Ramos (cell line): ENCODE results near the gene PEDS1.
"Not testable (repeated sequence)": the region's sequence is repeated elsewhere in the genome, so short reads cannot be mapped to it uniquely, and the experiment has no call there.

Source experiments
- in situ Hi-C: fragments of 300-500 bp; cut with MboI; formaldehyde crosslinking; loops from one replicate; pipeline ENCODE4 v1.14.3; 2022; ENCODE audit warnings: low sequenced_read_pairs; ENCODE audit not compliant: unreplicated experiment

PEDS1 gene

DNA sequence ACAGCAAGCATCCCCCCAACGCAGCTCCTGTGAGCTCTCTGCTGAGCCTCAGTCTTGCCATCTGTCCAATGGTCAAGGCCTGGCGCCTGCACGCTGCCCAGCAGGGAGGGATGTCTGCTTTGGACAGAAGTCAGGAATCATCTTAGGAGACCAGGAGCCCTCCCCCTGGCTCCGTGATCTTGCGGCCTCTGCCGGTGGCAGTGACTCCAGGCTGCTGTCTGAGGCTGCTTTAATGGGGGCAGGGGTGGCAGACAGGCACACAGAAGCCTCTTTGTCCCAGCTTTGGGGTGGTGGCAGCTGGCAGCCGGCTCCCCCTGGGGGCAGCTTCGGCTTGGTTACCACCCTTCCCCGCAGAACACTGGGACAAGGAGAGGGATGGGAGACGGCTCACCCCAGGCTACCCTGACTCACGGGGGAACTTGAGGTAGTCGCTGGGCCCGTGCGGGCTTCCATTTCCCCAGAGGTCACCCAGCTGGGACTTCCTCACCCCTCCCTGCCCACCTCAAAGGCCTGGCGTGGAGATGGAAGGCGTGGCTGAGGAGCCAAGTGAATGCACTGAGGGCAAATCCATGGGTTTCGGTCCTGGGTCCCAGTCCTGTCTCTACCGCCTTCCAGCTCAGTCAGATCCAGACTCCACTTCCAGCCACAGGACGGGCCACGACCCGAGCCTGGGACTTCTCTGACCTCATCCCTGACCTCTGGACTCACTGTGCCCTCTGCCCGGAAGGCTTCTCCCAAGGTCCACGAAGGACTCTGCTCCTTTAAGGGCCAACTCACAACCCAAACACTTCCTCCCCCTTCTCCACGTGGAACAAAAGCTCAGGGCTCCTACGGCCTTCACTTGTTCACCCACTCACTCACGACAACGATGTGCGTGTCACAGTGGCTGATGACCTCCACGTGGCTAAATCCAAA is 14.8 kb downstream of the PEDS1 start:
- in situ Hi-C loops: no loop called here

DNA sequence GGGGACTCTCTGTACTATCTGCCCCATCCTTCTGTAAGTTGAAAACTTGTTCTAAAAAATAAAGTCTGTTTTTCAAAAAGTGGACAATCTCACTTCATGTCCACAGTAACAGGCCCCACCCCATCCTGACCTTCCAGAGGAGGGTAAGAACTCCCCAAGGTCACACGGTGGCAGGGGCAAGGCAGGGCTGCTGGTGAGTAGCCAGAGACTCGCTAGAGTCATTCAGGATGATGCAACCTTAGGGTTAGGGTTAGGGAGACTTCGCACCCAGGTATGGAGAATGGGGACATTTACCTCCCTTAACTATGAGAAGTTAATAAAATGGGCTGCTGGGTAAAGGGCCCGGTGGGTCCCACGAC is 15.4 kb downstream of the PEDS1 start:
- in situ Hi-C loops: no loop called here

DNA sequence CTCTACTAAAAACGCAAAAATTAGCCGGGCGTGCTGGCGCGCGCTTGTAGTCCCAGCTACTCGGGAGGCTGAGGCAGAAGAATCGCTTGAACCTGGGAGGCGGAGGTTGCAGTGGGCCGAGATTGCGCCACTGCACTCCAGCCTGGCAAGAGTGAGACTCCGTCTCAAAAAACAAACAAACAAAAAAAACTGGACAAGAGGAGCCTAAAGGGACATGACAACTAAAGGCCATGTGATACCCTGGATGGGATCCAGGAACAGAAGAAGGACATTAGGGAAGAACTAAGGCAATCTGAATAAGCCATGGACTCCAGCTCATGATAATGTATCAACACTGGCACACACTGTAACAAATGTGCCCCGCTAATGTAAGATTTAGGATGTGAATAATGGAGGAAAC is 15.8 kb downstream of the PEDS1 start:
- in situ Hi-C loops: not testable (repeated sequence)

DNA sequence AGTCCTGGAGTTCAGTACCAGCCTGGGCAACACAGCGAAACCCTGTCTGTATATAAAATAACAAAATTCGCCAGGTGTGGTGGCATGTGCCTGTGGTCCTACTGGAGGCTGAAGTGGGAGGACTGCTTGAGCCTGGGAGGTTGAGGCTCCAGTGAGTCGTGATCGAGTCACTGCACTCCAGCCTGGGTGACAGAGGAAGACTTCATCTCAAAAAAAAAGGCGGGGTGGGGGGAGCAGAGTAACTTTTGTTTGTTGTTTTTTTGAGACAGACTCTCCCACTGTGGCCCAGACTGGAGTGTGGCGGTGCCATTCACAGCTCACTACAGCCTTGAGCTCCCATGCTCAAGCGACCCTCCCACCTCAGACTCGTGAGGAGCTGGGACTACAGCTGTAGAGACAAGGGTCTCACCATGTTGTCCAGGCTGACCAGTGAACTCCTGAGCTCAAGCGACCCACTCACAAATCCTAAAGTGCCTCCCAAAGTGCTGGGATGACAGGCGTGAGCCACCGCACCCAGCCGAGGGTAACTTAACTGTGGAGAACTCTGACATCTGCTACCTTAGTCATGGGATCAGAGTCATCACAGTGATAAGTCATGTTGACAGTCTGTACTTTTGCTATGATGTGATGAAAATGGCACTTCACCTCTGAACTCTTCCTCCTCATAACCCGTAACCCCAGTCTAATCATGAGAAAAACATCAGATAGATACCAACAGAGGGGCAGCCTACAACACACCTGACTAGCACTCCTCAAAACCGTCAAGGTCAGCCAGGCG is 16.5 kb downstream of the PEDS1 start:
- in situ Hi-C loops: no loop called here

DNA sequence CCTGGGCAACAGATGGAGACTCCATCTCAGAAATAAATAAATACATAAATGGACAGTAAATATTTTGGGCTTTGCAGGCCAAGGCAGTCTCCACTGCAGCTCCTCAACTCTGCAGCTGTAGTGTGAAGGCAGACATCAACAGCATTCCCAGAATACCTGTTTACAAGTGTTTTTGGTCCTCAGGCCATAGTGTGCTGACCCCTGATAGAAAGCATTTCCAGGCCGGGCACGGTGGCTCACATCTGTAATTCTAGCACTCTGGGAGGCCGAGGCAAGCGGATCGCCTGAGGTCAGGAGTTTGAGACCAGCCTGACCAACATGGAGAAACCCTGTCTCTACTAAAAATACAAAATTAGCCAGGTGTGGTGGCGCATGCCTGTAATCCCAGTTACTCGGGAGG is 18.4 kb downstream of the PEDS1 start:
- in situ Hi-C loops: not testable (repeated sequence)

DNA sequence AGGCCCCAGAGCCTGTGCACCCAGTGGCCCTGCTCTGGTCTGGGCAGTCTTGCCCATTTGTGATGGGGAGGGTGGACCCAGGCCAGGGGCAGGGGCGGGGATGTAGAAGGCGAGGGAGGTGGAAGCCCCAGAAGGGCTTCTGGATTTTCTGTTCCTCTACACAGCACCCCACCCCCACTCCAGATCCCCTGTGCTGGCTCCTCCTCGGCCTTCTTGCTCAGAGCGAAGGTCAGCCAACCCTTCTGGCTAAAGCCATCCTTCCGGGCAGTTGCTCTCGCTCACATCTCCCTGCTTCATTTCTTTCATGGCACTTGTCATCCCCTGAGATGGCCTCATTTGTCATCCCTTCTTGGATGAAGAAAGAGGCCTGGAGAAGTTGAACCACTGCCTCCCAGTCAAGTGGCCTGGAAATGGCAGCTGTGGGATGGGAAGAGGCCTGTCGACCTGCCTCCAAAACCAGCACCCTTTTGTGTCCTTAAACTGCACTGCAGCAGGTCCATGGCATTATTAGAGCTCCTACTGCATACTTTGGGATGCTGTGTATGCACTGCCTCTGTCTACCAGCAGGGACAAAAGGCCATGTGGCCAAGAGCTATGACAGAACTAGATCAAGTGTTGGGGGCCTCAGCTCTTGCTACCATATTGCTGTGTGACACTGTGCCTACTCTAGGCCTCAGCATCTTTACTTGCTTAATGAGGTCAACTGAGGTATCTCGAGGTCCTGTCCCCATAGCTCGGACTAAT is 19.9 kb downstream of the PEDS1 start:
- in situ Hi-C loops: no loop called here

DNA sequence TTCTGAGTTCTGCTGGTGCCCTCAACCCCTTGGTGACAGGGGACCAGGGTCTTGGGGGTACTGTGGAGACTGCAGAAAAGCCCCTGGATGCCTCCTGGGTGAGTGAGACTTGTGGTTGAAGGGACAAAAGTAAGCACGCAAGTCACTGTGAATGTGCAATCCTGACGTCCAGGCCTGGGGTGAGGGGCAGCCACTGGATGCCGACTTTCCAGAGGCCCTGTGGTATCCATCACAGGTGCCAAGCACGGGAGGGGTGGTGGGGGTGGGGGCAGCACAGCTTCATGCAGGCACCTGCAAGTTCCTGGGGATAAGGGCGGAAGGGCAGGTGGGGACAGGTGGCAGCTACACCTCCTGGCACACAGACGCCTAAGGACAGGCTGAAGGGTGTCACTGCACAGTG is 20.5 kb downstream of the PEDS1 start:
- in situ Hi-C loops: no loop called here

DNA sequence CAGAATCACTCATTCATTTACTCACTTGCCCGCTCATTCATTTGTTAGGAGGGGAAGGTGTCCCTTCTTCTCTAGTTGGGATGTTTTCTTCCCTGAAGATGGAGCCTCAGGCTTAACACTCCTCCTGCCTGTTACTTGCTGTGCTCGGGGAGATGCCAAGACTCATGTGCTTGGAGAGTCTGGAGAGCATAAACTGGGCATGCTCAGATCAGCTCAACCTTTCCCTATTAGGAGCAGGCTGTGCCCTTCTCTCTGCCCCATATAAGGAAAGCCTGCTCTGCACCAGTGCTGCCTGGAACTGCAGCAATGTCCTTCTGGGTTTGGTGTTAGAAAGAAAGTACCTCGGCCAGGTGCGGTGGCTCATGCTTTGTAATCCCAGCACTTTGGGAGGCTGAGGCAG is 22.5 kb downstream of the PEDS1 start:
- in situ Hi-C loops: no loop called here

DNA sequence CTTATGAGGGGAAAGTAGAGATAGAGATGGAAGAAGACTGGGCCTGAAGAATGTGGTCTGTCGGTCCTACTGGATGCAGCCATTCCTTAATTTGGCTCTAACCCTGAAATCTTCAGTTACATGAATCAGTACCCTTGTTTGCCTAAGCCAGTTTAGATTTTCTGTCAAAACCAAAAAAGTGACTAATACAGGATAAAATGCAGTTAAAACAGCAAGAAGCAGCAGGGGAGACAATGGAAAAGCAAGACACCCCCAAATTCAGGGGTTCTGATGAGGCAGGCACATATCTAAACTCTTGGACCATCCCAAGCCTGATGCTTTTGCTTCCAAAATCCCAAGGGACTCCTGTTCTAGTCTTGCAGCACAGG is 23.2 kb downstream of the PEDS1 start:
- in situ Hi-C loops: no loop called here

DNA sequence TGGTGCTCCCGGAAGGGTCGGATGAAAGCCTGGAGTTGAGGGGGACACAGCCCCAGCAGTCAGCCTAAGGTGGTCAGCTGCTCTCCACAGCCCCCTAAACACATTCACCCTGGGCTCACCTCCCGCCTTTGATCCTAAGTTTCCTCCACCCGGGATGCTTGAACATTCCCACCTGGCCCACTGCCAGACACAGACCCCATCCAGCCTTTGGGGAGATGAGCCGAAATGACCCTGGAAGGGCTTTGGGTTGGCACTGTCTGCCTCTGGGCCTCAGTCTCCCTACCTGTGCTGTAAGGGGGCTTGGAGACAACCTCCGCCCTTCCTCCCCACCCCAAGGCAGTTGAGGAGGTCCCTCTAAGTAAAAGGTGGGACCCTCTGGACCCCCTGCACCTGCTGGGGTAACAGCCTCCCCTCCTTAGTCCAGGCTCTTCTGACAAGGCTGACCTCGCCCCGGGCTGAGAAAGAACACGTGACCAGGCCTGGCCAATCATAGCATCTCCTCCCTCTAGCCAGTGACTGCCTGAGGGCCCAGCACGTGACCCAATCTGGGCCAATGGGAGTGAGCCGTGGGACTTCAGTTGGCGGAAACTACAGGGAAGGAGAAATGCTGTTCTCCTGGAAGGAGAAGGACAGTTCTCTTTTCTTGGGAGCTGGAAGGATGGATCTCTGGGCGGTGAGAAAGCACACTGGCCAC is 23.7 kb downstream of the PEDS1 start:
- in situ Hi-C loops: no loop called here

DNA sequence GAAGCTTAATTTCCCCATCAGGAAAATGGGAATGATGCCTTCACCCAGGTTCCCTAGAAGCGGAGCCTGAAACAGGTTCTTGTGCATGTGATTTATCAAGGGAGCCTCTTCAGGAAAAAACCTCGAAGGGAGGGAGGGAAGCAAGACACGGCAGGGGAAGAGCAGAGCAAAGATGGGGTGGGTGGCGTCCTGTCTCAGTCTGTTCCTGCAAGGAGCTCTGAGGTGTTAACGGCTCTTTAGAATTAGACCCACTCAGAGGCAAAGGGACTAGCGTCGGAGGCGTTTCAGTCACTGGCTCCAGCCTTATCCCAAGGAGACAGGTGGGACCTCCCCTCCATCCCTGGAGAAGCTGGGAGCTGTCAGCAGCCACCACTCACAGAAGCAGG is 25.0 kb downstream of the PEDS1 start:
- in situ Hi-C loops: no loop called here

DNA sequence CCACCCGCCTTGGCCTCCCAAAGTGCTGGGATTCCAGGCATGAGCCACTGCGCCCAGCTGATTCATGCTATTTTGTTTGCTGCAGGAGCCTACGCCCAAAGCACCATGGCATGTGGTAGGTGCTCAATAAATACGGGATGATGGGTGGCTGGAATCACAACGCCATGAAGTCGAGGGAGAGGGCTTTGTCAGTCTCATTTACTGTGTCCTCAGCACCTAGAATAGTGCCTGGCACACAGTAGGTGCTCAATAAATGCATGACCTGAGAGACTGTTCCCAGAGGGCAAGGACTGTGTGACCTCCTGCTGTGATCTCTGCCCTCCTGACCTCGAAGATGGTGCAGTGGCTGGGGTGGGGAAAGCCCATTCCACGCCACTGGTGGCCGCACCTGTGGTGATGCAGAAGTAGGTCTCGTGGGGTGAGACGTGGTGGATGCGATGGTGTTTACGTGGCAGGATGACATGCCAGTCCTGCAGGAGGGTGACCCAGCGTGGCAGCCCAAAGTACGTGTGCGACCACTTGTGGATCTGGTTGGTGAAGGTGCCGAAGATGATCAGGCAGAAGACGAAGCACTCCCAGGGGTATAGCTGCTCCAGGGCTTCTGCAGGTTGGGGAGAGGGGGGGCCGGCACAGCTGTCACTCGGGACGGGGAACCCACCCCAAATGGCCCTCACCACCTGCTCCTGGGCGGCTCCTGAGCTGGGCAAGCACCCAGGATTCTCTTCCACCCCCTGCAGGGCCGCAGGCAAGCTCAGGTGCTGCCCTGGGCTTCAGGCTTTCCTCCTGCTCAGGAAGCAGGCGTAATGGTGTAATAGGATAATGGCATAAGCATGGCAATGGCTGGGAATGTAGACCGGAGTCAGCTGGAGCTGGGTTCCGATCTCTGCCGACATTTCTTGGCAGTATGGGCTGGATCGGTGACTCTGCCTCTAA is 25.7 kb downstream of the PEDS1 start:
- in situ Hi-C loops: no loop called here

DNA sequence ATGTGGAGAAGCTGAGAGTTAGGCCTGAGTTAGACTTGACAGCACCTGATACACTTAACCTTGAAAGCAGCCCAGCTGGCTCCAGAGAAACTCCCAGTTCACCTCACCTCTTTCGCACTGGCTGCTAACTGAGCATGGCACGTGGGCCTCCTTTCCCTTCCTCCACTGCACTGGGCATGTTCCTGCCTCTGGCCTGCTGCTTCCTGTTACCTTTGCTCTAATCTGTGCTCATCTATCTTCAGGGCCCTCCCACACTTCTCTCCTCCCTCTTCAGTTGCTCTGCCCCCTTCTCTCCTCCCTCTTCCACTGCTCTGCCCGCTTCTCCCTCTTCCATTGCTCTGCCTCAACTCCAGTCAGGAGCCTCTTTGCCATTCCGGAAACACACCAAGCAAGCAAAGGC is 26.9 kb downstream of the PEDS1 start:
- in situ Hi-C loops: no loop called here

DNA sequence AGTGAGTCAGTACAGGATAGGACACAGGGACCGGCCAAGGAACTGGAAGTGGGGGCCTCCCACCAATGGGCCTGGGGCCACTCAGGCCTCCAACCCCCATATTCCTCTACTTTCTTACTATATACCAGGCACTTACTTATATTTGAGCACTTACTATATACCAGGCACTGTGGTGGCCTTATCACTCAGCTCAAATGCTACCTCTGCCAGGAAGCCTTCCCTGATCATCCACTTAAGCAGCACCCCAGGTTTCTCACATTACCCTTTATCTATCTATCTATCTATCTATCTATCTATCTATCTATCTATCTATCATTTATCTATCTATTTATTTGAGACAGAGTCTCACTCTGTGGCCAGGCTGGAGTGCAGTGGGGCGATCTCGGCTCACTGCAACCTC is 28.2 kb downstream of the PEDS1 start:
- in situ Hi-C loops: no loop called here

DNA sequence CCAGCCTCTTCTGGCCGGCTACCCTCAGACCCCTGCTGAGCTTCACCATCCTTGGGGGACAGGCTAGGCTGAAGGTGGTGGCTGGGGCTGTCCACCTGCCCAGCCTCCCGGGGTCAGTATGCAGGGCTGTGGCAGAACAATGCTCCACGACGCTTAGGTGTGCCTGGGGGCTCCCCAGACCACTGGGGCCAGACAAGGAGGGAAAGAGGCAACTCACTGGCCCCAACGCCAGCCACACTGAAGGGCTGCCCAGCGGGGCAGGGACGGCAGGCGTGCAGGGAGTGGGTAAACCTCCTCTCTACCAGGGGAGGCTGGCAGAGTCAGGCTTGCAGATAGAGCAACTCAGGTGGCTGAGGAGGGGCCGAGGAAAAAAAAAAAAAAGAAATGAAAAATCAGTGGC is 29.0 kb downstream of the PEDS1 start:
- in situ Hi-C loops: no loop called here

DNA sequence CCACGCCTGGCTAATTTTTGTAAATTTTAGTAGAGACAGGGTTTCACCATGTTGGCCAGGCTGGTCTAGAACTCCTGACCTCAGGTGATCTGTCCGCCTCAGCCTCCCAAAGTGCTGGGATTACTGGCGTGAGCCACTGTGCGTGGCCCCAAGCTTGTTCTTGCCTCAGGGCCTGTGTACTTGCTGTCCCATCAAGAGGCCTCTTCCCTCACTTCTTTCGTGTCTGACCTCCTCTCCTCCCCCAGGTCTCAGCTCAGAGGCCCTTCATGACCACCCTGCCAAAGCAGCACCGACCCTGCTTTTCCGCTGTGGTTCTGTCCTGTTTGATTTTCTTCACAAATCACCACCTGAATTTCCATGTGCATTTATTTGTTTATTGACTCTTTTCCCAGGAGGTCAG is 30.1 kb downstream of the PEDS1 start:
- in situ Hi-C loops: no loop called here

DNA sequence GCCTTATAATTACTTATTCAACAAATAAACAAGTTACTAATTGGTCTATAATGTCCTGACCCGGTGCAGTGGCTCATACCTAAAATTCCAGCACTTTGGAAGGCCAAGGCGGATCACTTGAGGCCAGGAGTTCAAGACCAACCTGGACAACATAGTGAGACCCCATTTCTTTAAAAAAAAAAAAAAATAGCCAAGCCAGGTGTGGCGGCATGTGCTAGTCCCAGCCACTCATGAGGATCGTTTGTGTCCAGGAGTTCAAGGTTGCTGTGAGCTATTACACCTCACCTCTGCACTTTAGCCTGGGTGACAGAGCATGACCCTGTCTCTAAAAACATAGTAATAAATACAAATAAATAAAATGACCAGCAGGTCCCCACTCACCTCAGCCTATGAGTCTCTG is 30.8 kb downstream of the PEDS1 start:
- in situ Hi-C loops: no loop called here

DNA sequence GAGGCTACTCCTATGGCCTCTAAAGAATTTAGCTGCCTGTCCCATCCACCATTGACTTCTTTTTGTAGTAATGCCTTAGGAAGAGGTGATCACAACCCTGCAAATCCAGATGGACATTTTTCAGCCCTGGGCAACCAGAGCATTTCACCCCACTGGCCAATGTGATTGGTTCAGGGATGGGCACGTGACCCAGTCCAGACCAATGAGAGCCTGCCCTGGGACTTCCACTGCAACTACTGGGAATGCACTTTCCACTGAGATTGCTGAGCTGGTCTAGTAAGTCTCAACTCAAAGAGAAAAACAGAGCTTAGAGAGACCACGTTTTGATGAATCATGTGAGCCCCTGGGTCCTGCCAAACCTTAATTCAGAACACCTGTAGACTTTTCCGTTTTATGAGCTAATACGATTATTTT is 31.7 kb downstream of the PEDS1 start:
- in situ Hi-C loops: no loop called here

DNA sequence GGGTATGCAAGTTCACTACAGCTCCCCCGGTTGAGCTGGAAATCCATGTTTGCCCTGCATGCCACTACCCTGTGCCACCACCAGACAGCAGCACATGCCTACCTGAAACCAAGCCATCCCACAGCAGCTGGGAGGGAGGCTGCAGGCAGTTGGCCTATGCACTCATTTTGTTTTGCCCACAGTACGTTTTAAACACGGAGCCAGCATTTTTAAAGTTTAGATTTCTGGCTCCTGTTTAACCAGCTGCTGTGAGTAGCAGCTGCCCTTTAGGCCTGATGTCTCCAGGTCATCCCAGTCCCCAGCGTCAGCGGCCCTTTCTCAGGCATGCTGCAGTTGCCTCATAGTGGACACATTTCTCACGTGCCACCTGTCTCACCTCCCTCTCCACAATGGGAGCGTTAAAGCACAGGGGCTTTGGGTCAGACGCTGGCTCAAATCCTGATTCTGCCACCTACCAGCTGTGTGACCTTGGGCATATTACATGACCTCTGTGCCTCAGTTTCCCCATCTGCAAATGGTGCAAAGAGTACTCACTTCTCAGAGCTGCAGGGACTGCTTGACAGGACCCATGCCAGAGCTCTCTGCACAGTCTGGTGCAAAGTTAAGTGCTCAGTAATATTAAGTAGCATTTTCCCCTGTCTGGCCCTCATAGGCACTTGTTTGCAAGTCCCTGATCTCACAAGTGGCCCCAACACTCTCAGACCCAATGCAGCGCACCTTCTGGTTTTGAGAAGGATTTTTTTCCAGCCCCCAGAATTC is 32.4 kb downstream of the PEDS1 start:
- in situ Hi-C loops: no loop called here
